ENCODE measurements around the gene SLC22A23. TPM values are rescaled to one million over a fixed set of nuclear protein-coding genes. Genes with fewer than 3 reads are reported as not detected.

The SLC22A23 gene
- polyA plus RNA-seq, 1 donor (not counting 4 experiments of a cell fraction or from before 2014, with no cell fraction given), result 4.3 TPM

- no peaks in the 10 kb centered on the region for H3K4me1 ChIP-seq (ENCODE audit: control insufficient read depth, extremely low read depth, insufficient read depth, low read length)
Measured at GRCh38 chr6:3350252-3350796, 106.5 kb downstream of the SLC22A23 start.

GRCh38 chr6:3349388-3350251 lies 107.2 kb downstream of the SLC22A23 start:
- H3K9me3 ChIP-seq (ENCODE audit: control insufficient read depth, low read depth, low read length), result no peaks in the 10 kb centered on the region
- FAIRE-seq, result no peak
- H3K9me1 ChIP-seq (ENCODE audit: control insufficient read depth, extremely low read depth, insufficient read depth, low read length), result no peaks in the 10 kb centered on the region
- DNase-seq (ENCODE audit: low read depth, low spot score), result no peak
- H3K9ac ChIP-seq (ENCODE audit: control insufficient read depth, extremely low read depth, insufficient read depth, low read length), result no peak overlapping the region
- H3K27ac ChIP-seq (ENCODE audit: control insufficient read depth, insufficient read depth, low read length), result no peak overlapping the region
- H3K4me2 ChIP-seq (ENCODE audit: control insufficient read depth, extremely low read depth, insufficient read depth, low read depth, low read length), result no peak overlapping the region
- no peaks in the 10 kb centered on the region for H3K27me3 ChIP-seq (ENCODE audit: control insufficient read depth, extremely low read depth, insufficient read depth, low read length)
- H3K36me3 ChIP-seq (ENCODE audit: control insufficient read depth in 2 of 2, extremely low read depth in 1 of 2, insufficient read depth in 2 of 2, low read length in 2 of 2), result no peaks in the 10 kb centered on the region
- no peak for TF ChIP-seq EZH2 (IDR thresholded peaks at IDR 0.05; ENCODE audit: low read length)
- no peak overlapping the region for H3K4me3 ChIP-seq (ENCODE audit: control insufficient read depth in 2 of 3, extremely low read depth in 1 of 3, insufficient read depth in 2 of 3, low read depth in 1 of 3, low read length in 3 of 3)
- dilution Hi-C loops (cut with MboI; ENCODE audit: extremely low pct_ligation_motif_present, low sequenced_read_pairs), result no loop called here
- H4K20me1 ChIP-seq (ENCODE audit: control insufficient read depth, extremely low read depth, insufficient read depth, low read length), result no peaks in the 10 kb centered on the region
- no peaks in the 10 kb centered on the region for H3K79me2 ChIP-seq (ENCODE audit: control insufficient read depth, insufficient read depth, low read length)
- no peak overlapping the region for H2AFZ ChIP-seq (ENCODE audit: control insufficient read depth, low read length)
- no peaks in the 10 kb centered on the region for H3K4me1 ChIP-seq (ENCODE audit: control insufficient read depth, extremely low read depth, insufficient read depth, low read length)

More at GRCh38 chr6:3350252-3350796, 106.5 kb downstream of the SLC22A23 start:
- no peak overlapping the region for H3K9ac ChIP-seq (ENCODE audit: control insufficient read depth, extremely low read depth, insufficient read depth, low read length)
- dilution Hi-C loops (cut with MboI; ENCODE audit: extremely low pct_ligation_motif_present, low sequenced_read_pairs), result no loop called here
- no peaks in the 10 kb centered on the region for H3K36me3 ChIP-seq (ENCODE audit: control insufficient read depth in 2 of 2, extremely low read depth in 1 of 2, insufficient read depth in 2 of 2, low read length in 2 of 2)
- H4K20me1 ChIP-seq (ENCODE audit: control insufficient read depth, extremely low read depth, insufficient read depth, low read length), result no peaks in the 10 kb centered on the region
- no peak for FAIRE-seq
- no peak overlapping the region for H2AFZ ChIP-seq (ENCODE audit: control insufficient read depth, low read length)
- TF ChIP-seq EZH2 (IDR thresholded peaks at IDR 0.05; ENCODE audit: low read length) (no peak), CTCF (optimal IDR thresholded peaks at IDR 0.05 in 1 of 3, IDR thresholded peaks at IDR 0.05 in 1 of 3, conservative IDR thresholded peaks at IDR 0.05 in 1 of 3; ENCODE audit: extremely low read depth in 1 of 3, insufficient read depth in 2 of 3, low read length in 3 of 3) (no peak)
- H3K27me3 ChIP-seq (ENCODE audit: control insufficient read depth, extremely low read depth, insufficient read depth, low read length), result no peaks in the 10 kb centered on the region
- H3K79me2 ChIP-seq (ENCODE audit: control insufficient read depth, insufficient read depth, low read length), result no peaks in the 10 kb centered on the region
- no peak overlapping the region for H3K4me3 ChIP-seq (ENCODE audit: control insufficient read depth in 2 of 3, extremely low read depth in 1 of 3, insufficient read depth in 2 of 3, low read depth in 1 of 3, low read length in 3 of 3)
- no peak for DNase-seq (ENCODE audit: low read depth, low spot score)
- H3K4me2 ChIP-seq (ENCODE audit: control insufficient read depth, extremely low read depth, insufficient read depth, low read depth, low read length), result no peak overlapping the region
- H3K27ac ChIP-seq (ENCODE audit: control insufficient read depth, insufficient read depth, low read length), result no peak overlapping the region
- no peaks in the 10 kb centered on the region for H3K9me3 ChIP-seq (ENCODE audit: control insufficient read depth, low read depth, low read length)
- H3K9me1 ChIP-seq (ENCODE audit: control insufficient read depth, extremely low read depth, insufficient read depth, low read length), result no peaks in the 10 kb centered on the region

All from keratinocyte (primary cell).